ENCODE measurements around the gene NOTCH1.

- TF ChIP-seq CTCF (IDR thresholded peaks at IDR 0.05) (no peak), EP300 (IDR thresholded peaks at IDR 0.05) (no peak)
Observed at GRCh38 chr9:136512651-136513071, 33.2 kb downstream of the NOTCH1 start.
